GM18873 (cell line): ENCODE results near the gene HJURP.

Experiments used
- ATAC-seq: cut with Tn5 transposase; IDR thresholded peaks from one replicate; pipeline ENCODE4 v1.9.1; 2021; ENCODE audit warnings: mild to moderate bottlenecking, moderate library complexity, moderate number of reproducible peaks; ENCODE audit not compliant: unreplicated experiment, low FRiP score

Gene HJURP

DNA sequence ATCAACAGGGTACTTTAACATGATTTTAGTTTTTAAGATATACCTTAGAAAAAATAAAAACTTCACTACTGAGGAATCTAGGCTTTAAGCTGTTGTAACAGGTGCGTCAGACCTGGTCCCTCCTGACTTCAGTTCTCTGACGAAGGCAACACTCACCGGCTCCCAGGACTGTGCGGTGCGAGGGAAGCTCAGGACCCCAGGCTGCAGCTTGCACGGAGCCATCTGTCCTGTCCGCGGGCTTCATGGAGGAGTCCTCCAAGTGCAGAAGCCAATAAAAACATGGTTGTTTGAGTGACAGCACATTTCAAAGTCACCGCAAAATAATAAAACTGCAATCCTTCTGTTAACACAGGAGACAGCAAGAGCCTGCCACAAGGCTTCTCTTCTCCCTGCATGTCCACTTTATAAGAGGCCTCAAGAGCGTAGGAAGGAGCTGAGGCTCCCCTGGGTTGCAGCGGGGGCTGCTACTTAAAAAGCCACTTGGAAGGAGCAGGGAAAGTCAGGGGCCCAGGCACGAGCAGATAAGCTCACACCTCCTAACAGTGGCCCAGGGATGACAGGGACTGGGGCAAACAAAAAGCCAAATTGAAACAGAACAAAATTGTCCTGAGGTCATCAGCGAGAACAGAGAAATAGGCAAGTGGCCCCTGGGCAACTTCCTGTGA is 4.6 kb downstream of the HJURP start:
- no peak for ATAC-seq

DNA sequence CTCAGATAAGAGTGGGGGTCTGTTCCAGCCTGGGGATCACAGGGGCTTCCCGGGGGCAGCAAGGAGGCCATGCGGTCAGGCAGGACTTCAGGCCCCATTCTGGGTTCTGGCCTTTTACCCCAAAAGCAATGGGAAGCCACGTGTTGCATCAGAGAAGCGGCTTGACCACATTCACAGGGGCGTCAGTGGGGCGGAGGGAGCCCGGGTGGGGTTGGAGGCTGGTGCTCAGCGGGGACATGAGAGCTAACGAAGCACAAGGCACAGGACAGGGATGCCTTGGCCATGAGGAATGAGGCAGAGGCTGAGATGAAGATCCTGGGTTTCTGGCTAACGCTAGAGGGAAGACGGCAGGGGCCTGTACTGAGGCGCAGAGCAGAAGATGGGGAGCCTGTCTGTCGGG is 6.1 kb downstream of the HJURP start:
- ATAC-seq, result no peak

DNA sequence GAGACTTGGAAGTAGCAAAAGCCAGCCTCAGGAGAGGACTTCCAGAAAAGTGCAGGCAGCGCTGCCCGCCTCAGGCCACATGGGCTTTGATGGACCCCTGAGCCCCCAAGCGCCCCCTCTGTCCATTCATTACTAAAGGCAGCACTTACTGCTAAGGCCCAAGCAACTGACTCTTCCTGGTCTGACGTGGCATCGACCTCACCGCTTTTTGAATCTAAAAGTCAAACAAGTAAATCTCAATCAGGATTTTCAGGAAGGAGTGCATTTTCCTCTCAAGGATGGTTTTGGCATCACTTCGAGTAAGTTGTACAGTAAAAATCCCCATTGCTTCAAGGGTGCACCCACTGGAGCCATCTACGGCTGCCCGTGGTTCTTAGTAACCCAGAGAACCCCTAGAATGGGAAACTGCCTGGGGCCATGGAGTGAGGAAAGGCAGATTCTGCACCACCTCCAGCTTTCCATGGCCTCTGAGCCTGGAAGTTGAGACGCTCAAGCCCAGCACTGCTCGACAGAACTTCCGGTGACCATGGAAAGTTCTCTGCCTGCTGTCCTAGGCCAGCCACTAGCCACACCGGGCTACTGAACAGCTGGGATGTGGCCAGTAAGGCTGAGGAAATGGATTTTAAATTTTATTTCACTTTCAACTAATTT is 7.0 kb downstream of the HJURP start:
- no peak for ATAC-seq

DNA sequence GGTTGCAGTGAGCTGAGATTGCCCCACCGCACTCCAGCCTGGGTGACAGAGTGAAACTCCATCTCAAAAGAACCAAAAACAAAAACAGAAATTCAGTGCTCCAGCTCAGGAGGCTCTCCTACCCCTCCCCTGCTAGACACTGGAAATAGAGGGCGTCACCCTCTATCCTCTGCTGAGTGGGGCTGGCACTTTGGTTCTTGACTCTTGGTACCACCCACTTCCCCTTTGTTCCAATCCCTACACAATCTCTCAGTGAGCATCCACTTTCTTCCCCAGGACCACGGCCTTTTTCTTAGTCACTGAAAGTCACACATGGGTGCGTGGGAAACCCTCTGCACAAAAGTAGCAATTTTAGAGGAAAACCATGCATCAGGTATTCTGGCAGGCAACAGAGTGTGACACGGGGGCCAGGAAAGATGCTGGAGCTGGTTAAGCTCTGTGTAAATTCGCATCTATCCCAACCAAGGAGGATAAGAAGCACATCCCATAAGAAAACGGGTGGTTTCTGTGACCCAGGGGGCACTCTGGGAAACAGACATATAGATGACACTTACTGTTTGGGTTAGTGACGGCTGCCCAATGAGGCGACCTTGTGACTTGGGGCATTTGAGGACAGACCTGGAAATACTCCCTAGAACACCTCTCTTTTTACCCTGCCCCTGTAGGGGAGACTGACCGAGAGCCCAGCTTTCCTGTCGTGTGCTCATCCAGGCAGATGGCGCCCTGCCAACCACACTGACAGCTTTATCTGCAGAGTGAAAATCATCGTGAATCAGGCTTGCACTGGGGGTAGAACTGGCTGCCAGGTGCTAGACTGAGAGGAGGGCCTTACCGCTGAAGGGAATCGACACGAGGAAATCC is 7.7 kb downstream of the HJURP start:
- no peak for ATAC-seq

DNA sequence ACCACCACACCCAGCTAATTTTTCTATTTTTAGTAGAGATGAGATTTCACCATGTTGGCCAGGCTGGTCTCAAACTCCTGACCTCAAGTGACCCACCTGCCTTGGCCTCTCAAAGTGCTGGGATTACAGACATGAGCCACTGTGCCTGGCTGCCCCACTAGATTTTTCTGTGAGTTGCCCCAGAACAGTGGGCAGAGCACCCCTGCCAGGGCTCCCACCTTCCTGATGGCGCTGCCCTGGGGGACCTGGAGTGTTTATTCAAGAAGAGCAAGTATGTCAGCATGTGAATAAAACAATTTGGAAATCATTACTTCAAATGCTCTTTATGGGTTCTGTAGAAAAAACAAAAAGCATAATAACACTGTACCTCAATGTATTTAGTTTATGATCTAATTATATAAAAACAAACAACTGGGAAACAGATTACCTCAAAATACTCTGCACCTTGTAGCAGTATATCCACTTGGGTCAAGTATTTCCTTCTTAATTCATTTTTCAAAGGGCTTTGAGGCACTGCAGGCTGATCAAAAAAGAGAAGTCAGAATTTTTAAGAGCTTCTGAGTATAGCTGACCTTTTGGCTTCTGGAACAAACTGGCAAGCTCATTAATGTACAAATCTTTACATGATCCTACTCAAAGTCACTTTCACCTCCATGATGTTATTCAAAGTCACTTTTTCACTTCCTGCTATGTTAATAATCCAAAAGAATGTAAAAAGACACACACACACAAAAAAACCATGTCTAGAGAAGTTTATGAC is 8.9 kb downstream of the HJURP start:
- no peak for ATAC-seq

DNA sequence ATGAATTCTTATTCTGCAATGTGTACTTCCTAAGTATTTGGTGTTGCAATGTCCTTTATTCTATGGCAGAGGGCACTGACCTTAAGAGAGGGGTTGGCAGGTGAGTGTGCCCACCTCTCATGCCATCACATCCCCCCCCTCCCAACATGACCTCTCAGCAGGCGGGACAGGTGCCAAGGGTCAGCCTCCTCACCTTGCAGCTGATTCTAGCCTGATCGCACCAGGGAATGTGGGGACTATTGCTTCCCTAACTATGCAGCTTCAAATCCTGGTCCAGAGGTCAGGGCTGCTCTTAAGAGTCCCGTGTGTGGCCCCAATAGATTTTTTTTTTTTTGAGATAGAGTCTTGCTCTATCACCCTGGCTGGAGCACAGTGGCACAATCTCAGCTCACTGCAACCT is 9.5 kb downstream of the HJURP start:
- no peak for ATAC-seq

DNA sequence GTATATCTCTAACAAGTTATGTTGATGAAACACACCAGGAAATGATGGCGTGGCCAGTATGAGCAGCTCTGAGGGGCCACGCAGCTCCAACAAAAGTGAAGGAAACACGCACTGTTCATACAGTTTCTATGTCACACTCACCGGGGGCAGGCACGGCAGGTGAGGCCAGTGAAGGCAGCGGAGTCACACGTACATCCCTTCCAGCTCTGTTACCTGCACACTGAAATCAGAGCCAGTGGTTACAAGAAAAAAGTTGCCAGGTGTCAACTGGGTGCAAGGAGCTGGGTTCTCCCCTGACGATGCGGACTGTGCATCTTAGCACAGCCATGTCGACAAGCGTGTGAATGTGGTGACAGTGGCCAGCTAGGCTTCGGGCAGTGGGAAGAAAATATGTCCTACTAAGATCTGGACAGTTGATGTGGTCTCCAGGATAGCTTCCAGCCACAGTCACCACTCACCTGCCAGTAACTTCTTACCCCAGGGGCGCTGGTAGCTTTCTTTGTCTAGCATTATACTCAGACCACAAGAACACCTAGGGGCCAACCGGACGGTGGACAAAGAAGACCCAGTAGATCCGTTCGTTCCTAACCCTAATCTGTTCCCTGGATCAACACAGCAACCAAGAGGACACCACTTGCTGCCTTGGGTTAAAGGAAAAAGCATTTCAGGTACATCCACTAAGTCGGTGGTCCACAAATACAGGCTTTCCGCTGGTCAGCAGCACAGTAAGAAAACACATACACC is 10.1 kb downstream of the HJURP start:
- no peak for ATAC-seq

DNA sequence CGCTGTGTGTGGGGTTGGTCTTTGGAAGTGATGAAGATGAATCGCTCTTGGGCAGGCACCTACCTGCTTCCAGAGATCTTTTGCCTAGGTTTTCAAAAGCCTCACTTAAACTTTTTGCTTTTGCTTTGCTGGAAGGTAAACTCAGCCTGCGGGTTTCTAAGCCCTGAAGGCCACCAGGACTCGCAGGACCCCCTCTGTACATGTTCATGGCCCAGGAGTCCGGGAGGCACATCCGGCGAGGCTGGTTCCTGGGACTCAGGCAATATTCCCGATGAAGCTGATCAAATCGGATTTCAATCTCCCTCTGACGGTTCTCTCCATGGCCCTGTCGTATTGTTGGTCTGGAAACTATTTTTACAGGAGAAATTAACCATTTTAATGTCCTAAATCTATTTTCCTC is 13.2 kb downstream of the HJURP start:
- no peak for ATAC-seq

DNA sequence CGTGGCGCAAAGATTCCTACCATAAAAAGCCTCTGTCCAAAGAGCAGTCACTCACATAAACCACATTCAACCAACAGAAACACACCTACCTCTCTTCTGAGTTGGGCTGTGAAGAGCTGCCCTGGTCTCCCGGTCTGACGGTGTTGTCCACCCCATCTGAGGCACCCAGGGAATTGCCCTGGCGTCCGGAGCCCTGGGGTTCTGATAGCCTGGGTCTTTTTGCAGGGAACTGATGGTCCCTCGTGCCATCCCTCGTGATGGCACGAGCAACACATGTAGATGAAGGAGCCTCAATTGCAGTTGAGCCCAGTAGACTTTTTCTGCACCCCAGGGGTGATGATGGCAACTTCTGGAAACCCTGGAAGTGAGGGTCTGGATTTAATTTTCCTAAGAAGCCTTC is 13.8 kb downstream of the HJURP start:
- no peak for ATAC-seq

DNA sequence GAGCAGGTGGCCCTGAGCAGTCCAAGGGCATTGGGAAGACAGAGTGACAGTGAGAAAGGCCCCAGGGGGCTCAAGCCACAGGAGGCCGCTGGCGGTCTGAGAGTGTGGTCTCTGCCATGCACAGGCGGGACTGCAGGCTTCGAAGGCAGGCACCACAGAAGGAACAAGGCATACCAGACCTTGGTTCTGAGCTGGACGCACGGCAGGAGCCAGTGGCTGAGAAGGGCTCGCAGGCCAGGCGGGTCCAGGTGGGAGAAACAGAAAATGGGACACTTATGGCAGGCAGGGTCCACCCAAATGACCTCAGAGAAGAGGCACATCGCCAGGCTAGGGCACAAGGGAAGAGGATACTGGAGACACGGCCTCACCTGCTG is 14.9 kb downstream of the HJURP start:
- ATAC-seq, result no peak

DNA sequence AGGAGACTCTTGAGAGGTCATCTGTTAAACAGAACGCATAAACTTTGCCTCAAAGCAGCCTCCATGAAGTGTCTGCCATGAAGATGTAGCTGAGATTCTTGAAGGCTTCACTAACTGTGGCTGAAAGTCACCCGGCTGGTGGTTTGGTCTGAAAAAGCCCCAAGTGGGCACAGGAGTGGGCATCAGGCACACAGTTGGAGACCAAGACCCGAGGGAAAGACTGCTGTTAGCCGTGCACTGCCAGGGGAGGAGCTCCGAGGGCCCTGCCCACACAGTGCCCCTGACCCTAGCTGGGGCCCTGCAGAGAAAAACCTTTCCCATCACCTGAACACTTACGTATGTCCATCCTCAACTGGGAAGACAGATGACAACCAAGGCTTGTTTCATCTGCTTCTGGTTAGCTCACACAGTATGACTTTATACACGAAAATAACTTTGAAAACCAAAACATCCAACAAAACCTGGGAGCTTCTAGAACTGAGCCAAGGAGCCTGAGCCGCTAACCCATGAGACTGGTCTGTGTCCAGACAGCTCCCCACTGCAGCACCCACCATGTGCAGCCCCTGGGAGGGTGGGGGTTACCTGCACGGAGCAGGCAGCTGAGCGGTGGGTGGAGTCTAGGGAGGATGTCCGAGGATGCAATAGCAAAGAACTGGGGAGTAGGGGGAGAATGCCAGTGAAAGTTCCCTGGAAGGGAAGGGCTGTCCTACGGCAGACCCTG is 15.4 kb downstream of the HJURP start:
- no peak for ATAC-seq

DNA sequence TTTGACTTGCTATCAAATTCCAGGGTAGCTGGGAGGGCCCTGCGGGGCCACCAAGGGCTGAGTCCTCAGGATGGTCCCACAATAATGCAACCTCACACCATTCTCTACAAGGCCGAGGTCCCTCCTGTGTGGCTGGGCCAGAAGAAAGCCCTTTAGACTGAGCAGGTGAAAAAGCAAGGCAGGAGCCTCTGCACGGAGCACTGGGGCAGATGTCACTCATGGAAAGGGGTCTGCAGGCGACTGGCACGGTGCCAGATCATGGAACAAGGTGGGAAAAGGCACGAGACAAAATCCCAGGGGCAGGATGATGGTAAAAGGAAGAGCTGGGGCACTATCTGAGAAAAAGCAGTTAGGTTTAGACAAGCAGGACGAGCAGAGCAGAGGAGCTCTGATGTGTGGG is 16.1 kb downstream of the HJURP start:
- ATAC-seq, result no peak

DNA sequence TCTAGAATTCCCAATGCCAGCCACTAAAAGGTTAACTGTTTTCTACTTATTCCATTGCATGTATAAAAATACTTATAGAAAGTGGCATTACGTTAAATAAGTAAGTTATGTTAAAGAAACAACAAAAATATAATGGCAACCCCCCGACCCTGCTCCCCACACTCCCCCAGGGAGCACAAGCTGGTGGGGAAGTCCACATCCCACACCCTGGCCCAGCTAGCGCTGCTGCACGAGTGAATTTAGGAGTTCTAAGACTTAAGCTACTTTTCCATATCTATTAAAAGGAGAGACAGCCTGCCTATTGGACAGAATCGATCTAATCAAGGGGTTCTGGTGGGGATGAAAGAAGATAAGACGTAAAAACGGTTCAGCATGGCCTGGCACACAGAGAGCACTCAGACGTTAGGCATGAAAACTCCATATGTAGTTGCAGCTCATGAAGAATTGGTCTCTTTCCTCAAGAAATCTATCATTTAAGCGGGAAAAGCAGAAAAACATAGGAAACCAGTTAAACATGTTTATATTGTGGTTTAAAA is 16.6 kb downstream of the HJURP start:
- ATAC-seq, result no peak

DNA sequence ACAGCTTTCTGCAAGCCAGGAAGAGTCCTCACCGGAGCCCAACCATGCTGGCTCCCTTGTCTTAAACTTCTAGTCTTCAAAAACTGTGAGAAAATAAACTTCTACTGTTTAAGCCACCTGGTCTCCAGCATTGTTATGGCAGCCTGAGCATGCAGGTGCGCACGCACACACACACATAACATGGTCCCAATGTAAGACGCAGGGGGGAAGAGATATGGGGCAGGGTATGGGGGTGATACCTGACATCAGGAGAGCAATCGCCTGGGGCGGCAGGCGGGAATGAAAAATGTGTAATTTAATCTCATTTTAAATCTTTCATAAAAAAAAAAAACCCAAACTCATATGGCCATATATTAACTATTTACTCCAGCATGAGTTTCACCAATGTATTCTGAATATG is 18.0 kb downstream of the HJURP start:
- ATAC-seq, result no peak

DNA sequence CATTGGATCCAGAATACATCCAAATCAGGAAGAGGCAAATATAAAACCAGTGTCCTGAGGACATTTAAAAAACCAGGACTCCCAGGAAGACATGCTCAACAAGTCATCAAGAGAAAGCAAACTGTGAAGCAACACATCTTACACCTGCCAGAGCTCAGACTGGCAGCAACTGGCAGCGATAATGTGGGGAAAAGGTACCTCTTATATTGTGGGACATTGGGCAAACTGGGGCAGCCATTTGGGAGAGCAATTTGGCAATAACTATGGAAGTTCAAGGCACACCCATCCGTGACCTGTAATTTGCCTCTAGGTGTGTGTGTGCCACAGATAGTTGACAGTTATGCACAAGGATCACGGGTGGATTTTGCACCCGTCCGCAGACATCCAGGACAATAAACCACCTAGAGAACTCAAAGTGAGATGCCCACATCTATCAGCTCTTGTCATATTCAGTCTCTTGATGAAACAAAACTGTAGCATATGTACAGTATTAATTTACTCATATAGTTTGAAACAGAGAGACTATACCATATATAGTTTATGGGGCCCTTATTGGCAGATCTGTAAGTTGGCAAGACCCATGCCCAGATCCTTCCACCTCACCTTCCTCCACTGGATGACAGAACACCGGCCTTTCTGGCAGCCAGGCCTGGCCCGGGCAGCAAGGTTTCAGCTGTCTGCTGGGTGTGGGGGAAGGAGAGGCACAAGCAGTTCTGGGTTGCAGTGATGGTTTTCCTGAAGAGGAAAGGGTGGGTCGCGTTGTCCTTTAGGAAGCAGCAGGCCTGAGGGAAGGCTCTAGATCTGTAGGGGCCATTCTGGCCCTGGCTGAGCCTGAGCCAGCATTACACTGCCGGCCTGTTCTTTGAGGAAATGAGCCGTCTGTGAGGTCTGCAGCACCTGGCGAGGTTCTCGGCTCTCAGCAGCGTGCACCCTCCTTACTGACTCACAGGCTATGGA is 18.8 kb downstream of the HJURP start:
- no peak for ATAC-seq

DNA sequence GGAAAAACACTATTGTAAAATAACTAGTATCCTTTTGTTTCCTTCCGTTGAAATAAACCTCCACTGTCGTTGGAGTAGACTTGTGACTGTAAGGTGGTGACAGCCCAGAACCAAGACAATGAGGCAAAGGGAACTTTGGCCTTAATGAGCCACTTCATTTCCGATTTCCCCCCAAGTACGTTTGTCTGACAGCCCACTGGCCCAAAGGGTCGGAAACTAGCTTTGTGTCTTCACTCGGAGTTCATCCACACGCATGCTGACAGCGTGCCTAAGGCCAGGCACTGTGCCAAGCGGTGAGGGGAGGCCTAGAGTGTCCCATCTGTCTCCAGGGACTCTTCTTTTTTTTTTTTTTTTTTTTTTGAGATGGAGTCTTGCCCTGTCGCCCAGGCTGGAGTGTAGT is 21.0 kb downstream of the HJURP start:
- ATAC-seq, result no peak

DNA sequence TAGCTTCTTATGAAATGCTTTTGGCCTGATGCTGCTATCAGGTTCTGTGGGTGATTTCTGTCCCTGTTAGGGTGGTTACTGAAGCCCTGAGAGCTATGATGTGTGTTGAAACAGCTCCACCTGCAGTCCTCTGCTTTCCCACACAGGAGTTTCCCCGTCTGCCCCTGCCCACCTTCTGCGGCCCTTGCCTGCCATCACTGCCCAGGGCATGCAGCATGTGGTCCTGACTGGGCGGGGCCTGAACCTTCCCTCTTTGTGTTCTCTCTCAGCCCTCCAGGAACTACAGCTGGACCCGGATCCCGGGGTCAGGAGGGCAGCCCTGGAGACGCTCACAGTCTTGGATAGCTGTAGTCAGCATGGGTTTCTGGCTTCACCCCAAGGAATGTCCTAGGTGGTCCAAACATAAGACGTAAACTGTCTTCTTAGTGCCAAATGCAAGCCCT is 21.4 kb downstream of the HJURP start:
- no peak for ATAC-seq

DNA sequence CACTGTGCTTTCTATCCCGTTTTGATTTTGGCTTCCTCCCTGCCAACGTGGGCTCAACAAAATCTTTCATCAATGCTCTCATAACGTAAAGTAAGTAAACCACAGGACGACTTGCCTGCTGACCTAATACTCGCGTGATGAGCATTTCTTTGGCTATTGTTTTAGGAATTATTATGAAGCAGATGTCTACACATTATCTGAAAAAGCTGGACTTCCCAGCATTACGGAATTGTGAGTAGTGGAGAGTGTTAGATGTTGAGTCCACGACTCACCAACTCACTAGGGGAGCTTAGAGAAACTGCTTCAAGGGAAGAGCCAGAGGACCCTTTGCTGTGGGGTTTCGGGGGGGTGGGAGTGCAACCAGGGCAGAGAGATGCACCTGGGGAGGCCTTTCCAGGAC is 21.9 kb downstream of the HJURP start:
- ATAC-seq, result no peak
